Stimulated activated CD4-positive, alpha-beta T cell treated with anti-CD3 and anti-CD28 coated beads, Interleukin-12 subunit alpha, Interleukin-12 subunit beta, amount 100 ng/mL, for 24 hours (primary cell): ENCODE results near the gene PTPN13.
"Not testable (repeated sequence)": the region's sequence is repeated elsewhere in the genome, so short reads cannot be mapped to it uniquely, and the experiment has no call there.

Experiments used
- DNase-seq, 2 experiments: peaks; one replicate each; pipeline ENCODE4 v3.0.0-alpha.2; 2020; ENCODE audit warnings: low read depth in 2 of 2

PTPN13 gene

GRCh38 chr4:86717651-86718050 is 123.5 kb downstream of the PTPN13 start:
- no peak for DNase-seq

DNA sequence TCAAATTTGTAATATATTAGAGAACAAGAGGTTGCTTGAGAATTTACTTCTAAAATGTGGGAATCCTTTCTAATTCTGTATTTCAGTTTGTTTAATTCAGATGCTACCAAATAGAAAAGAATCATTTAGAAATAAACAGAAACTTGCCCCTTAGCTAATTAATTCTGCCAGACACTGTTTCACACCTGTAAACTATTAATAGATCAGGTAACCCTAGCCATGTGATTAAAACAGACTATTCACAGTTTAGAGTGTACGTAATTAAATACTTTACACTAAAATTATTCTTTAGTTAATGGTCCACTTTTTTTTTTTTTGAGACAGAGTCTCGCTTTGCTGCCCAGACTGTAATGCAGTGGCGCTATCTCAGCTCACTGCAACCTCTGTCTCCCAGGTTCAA is 124.0 kb downstream of the PTPN13 start:
- no peak for DNase-seq

- not testable (repeated sequence) for DNase-seq
Measured at GRCh38 chr4:86719149-86719548, 125.0 kb downstream of the PTPN13 start.

- no peak for DNase-seq
Measured at GRCh38 chr4:86720508-86721068, 126.5 kb downstream of the PTPN13 start.

DNA sequence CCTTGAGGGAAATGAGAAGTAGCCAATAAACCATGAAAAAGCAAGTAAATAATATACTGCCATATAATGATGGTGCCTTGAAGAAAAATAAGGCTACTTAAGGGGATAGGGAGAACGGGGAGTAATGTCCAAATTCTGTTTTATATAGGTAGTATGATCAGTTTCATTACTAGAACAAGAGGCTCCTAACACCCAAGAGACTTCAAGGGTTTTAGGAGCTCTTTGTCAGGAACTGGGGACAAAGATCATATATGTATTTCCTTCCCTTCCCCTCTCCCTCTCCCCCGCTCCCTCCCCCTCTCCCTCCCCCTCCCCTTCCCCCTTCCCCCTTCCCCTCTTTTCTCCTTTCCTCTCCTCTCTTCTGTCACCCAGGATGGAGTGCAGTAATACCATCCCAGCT is 127.3 kb downstream of the PTPN13 start:
- no peak for DNase-seq

- DNase-seq = no peak
Measured at GRCh38 chr4:86730310-86730709, 136.2 kb downstream of the PTPN13 start.

- DNase-seq = no peak
Measured at GRCh38 chr4:86737244-86737643, 143.1 kb downstream of the PTPN13 start.

- no peak for DNase-seq
Measured at GRCh38 chr4:86741846-86742245, 147.7 kb downstream of the PTPN13 start.

GRCh38 chr4:86744570-86744969 is 150.5 kb downstream of the PTPN13 start:
- DNase-seq = no peak

- DNase-seq = no peak
Measured at GRCh38 chr4:86749121-86749520, 155.0 kb downstream of the PTPN13 start.

GRCh38 chr4:86755388-86755787 is 161.3 kb downstream of the PTPN13 start:
- no peak for DNase-seq

DNA sequence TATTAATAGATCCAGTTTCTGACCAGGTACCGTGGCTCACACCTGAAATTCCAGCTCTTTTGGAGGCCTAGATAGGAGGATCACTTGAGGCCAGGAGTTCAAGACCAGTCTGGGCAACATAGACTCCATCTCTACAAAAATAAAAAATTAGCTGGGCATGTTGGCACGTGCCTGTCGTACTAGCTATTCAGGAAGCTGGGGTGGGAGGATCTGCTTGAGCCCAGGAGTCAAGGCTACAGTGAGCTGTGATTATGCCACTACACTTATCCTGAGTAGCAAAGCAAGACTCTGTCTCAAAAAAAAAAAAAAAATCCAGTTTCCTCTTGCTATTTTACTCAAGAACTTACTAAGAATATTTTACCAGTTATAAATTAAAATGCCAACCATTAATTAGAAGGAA is 163.4 kb downstream of the PTPN13 start:
- DNase-seq = no peak

GRCh38 chr4:86759298-86759697 is 165.2 kb downstream of the PTPN13 start:
- DNase-seq = no peak

DNA sequence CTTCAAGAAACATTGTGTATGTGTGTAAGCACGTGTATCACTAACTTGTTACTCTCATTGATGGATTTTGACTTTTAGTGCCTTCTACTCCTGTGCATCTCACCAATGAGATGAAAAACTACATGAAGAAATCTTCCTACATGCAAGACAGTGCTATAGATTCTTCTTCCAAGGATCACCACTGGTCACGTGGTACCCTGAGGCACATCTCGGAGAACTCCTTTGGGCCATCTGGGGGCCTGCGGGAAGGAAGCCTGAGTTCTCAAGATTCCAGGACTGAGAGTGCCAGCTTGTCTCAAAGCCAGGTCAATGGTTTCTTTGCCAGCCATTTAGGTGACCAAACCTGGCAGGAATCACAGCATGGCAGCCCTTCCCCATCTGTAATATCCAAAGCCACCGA is 168.5 kb downstream of the PTPN13 start:
- DNase-seq = no peak

- no peak for DNase-seq
Measured at GRCh38 chr4:86769794-86770193, 175.7 kb downstream of the PTPN13 start.

- no peak for DNase-seq
Measured at GRCh38 chr4:86771141-86771540, 177.0 kb downstream of the PTPN13 start.

DNA sequence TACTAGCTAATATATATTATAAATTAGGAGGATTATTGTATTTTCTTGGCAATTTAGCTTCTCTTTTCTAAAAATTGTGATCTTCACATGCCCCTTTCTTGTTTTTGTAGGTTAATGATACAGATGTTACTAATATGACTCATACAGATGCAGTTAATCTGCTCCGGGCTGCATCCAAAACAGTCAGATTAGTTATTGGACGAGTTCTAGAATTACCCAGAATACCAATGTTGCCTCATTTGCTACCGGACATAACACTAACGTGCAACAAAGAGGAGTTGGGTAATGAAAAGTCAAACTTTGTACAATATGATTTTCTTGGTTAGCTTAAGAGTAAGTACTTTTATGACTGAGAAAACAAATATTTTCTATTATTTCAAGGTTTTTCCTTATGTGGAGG is 180.9 kb downstream of the PTPN13 start:
- DNase-seq = no peak

GRCh38 chr4:86778175-86778574 is 184.1 kb downstream of the PTPN13 start:
- no peak for DNase-seq

GRCh38 chr4:86788826-86789225 is 194.7 kb downstream of the PTPN13 start:
- DNase-seq = no peak

DNA sequence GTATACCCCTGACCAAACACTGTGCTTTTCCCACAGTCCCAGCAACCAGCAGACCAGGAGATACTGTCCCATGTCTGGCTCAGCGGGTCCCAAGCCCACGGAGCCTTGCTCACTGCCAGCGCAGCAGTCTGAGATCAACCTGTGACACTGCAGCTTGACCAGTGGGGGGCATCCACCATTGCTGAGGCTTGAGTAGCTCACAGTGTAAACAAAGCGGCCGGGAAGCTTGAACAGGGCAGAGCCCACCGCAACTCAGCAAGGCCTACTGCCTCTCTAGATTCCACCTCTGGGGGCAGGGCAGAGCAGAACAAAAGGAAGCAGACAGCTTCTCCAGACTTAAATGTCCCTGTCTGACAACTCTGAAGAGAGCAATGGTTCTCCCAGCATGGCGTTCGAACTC is 197.0 kb downstream of the PTPN13 start:
- DNase-seq = no peak

DNA sequence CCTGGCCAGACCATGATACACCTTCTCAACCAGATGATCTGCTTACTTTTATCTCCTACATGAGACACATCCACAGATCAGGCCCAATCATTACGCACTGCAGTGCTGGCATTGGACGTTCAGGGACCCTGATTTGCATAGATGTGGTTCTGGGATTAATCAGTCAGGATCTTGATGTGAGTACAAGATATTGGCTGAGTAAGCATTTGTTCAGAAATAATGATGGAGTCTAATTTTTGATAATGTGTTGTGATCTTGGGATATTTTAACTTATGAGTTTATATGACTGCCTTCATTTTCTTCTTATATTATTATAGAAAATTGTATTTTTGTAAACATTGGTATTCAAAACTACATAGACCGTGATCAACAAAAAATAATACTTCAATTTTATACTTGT is 215.7 kb downstream of the PTPN13 start:
- DNase-seq = no peak

- DNase-seq = no peak
Measured at GRCh38 chr4:86810847-86811246, 216.7 kb downstream of the PTPN13 start.

DNA sequence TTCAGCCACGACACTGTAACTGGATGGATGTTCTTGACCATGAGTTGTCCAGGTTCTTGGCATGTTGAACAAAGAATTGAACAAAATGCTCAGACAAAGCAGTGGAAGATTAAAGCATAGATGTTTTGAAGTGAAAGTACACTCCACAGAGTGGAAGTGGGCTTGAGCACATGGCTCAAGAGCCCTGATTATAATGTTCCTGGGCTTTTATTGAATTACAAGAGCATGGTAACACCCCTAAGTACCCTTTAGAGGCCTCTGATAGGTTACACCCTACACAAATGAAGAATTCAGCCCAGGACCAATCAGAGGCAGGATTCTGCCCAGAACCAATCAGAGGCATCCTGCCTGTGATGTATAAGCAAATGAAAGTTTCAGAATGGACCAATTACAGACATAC is 221.5 kb downstream of the PTPN13 start:
- no peak for DNase-seq

DNA sequence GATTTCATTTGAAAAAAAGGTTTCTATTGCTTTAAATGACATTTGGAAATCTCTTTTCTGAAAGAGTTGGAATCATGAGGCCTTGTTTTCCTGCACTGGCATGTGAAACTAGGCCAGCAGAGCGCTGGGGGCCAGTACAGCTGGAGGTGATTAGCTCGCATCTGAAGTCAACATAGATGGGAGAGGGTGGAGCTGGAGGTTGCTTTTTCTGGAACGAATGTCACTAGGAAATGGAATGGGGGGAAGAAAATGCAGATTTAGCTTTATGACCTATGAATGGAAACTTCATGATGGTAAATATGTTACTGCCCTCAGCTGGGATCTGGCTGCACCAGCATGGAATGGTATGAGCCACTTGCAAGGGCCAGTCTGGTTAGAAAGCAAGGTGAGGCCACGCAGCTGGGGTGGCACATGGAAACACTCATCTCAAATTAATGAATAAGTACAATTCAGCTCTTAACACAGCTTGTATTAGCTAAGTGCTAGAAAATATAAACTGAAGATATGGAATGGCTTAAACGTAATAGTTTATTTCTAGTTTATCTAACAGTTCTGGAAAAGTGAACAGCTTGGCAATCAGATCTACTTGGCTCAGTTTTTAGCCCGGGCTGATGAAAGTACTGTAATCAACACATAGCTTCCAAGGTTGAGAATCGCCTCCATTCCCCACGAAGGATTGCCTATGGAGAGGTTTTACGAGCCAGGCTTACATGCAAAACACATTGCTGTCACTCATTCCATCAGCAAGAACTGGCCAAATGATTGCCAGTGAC is 222.6 kb downstream of the PTPN13 start:
- no peak for DNase-seq
